HG02571 (cell line): Measurements from ENCODE around the gene NEUROD6.

Source experiments
- ATAC-seq: cut with Tn5 transposase; IDR thresholded peaks from one replicate; pipeline ENCODE4 v1.9.1; 2021; ENCODE audit warnings: mild to moderate bottlenecking, moderate library complexity; ENCODE audit not compliant: unreplicated experiment

Gene NEUROD6

GRCh38 chr7:31340603-31341002, at the start of gene NEUROD6:
Gene NEUROD6, minus strand, starts transcription at chr7:31340726. Its CDS starts 1,458 bp downstream, at chr7:31339268.
- no peak for ATAC-seq

- ATAC-seq = no peak
Measured at GRCh38 chr7:31384466-31384865, 43.9 kb upstream of the NEUROD6 start.

- ATAC-seq = no peak
Measured at GRCh38 chr7:31382722-31383121, 42.2 kb upstream of the NEUROD6 start.

- ATAC-seq = peak; percentile 72
Measured at GRCh38 chr7:31373337-31374289, 33.1 kb upstream of the NEUROD6 start.

GRCh38 chr7:31372231-31372959, 31.9 kb upstream of the NEUROD6 start:
- no peak for ATAC-seq

GRCh38 chr7:31371621-31372020, 31.1 kb upstream of the NEUROD6 start:
- ATAC-seq = no peak

GRCh38 chr7:31370609-31371008, 30.1 kb upstream of the NEUROD6 start:
- no peak for ATAC-seq

GRCh38 chr7:31368620-31369019, 28.1 kb upstream of the NEUROD6 start:
- ATAC-seq = no peak

GRCh38 chr7:31363496-31363895, 23.0 kb upstream of the NEUROD6 start:
- ATAC-seq = no peak

GRCh38 chr7:31363051-31363450, 22.5 kb upstream of the NEUROD6 start:
- ATAC-seq = no peak

- no peak for ATAC-seq
Measured at GRCh38 chr7:31362401-31362800, 21.9 kb upstream of the NEUROD6 start.

- no peak for ATAC-seq
Measured at GRCh38 chr7:31358467-31358866, 17.9 kb upstream of the NEUROD6 start.

- ATAC-seq = no peak
Measured at GRCh38 chr7:31345421-31345820, 4.9 kb upstream of the NEUROD6 start.

- no peak for ATAC-seq
Measured at GRCh38 chr7:31343516-31344305, 3.2 kb upstream of the NEUROD6 start.

GRCh38 chr7:31341141-31341540, 615 bp upstream of the NEUROD6 start:
- ATAC-seq = no peak

- no peak for ATAC-seq
Measured at GRCh38 chr7:31340051-31340450, 475 bp downstream of the NEUROD6 start.

GRCh38 chr7:31338706-31339105, 1.8 kb downstream of the NEUROD6 start:
- ATAC-seq = no peak

- ATAC-seq = no peak
Measured at GRCh38 chr7:31337002-31337565, 3.4 kb downstream of the NEUROD6 start.

- no peak for ATAC-seq
Measured at GRCh38 chr7:31336202-31337001, 4.1 kb downstream of the NEUROD6 start.

- ATAC-seq = no peak
Measured at GRCh38 chr7:31335884-31336201, 4.7 kb downstream of the NEUROD6 start.
